ENCODE measurements around the gene KLHL2. TPM values are rescaled to one million over a fixed set of nuclear protein-coding genes. Genes with fewer than 3 reads are reported as not detected.

Gene KLHL2
- total and polyA plus RNA-seq, 2 of the 13 experiments (the other 11 are each of a cell fraction or from before 2014, with no cell fraction given) = 9.2 to 17.6 TPM

DNA sequence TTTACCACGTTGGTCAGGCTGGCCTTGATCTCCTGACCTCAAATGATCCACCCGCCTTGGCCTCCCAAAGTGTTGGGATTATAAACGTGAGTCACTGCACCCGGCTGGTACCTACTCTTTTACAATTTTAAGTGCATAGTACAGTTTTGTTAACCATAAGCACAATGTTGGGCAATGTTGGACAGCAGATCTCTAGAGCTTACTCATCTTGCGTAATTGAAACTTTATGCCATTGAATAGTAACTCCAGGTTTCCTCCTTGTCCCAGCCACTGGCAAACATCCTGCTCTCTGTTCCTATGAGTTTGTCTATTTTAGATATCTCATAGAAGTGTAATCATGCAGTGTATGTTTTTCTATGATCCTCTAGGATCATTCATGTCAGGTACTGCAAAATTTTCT is 162.2 kb downstream of the KLHL2 start (continued):
- no peak for TF ChIP-seq GLI4 (CRISPR knock-in tag; IDR thresholded peaks at IDR 0.05; ENCODE audit: borderline replicate concordance)
- no peak for TF ChIP-seq ZNF616 (CRISPR knock-in tag; IDR thresholded peaks at IDR 0.05; ENCODE audit: low read depth)
- TF ChIP-seq NFE2L2 (IDR thresholded peaks at IDR 0.05; ENCODE audit: low read length) = no peak
- TF ChIP-seq, protein P1, sequence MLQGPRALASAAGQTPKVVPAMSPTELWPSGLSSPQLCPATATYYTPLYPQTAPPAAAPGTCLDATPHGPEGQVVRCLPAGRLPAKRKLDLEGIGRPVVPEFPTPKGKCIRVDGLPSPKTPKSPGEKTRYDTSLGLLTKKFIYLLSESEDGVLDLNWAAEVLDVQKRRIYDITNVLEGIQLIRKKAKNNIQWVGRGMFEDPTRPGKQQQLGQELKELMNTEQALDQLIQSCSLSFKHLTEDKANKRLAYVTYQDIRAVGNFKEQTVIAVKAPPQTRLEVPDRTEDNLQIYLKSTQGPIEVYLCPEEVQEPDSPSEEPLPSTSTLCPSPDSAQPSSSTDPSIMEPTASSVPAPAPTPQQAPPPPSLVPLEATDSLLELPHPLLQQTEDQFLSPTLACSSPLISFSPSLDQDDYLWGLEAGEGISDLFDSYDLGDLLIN (CRISPR knock-in tag; IDR thresholded peaks at IDR 0.05; ENCODE audit: borderline replicate concordance) = no peak
- TF ChIP-seq ZNF850 (CRISPR knock-in tag; conservative IDR thresholded peaks at IDR 0.05) = no peak
- no peak for TF ChIP-seq ZNF7 (CRISPR knock-in tag; IDR thresholded peaks at IDR 0.05)
- TF ChIP-seq, protein P2, sequence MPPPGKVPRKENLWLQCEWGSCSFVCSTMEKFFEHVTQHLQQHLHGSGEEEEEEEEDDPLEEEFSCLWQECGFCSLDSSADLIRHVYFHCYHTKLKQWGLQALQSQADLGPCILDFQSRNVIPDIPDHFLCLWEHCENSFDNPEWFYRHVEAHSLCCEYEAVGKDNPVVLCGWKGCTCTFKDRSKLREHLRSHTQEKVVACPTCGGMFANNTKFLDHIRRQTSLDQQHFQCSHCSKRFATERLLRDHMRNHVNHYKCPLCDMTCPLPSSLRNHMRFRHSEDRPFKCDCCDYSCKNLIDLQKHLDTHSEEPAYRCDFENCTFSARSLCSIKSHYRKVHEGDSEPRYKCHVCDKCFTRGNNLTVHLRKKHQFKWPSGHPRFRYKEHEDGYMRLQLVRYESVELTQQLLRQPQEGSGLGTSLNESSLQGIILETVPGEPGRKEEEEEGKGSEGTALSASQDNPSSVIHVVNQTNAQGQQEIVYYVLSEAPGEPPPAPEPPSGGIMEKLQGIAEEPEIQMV (CRISPR knock-in tag; IDR thresholded peaks at IDR 0.05; ENCODE audit: low read depth) = no peak
- TF ChIP-seq CREB3 (CRISPR knock-in tag; IDR thresholded peaks at IDR 0.05) = no peak
- TF ChIP-seq GATAD2A (CRISPR knock-in tag; IDR thresholded peaks at IDR 0.05) = peak; percentile 98
- TF ChIP-seq, protein P3, sequence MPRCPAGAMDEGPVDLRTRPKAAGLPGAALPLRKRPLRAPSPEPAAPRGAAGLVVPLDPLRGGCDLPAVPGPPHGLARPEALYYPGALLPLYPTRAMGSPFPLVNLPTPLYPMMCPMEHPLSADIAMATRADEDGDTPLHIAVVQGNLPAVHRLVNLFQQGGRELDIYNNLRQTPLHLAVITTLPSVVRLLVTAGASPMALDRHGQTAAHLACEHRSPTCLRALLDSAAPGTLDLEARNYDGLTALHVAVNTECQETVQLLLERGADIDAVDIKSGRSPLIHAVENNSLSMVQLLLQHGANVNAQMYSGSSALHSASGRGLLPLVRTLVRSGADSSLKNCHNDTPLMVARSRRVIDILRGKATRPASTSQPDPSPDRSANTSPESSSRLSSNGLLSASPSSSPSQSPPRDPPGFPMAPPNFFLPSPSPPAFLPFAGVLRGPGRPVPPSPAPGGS (CRISPR knock-in tag; IDR thresholded peaks at IDR 0.05) = 0 out of 2 replicates have a peak, but pooled peaks have one; percentile 27
- TF ChIP-seq ZNF839 (CRISPR knock-in tag; IDR thresholded peaks at IDR 0.05; ENCODE audit: borderline replicate concordance) = no peak
- TF ChIP-seq HCFC1 (IDR thresholded peaks at IDR 0.05; ENCODE audit: low read depth, low read length) = no peak
- peak; percentile 78 for TF ChIP-seq IKZF5 (CRISPR knock-in tag; IDR thresholded peaks at IDR 0.05)
- TF ChIP-seq IRF9 (CRISPR knock-in tag; IDR thresholded peaks at IDR 0.05; ENCODE audit: borderline replicate concordance) = no peak
- TF ChIP-seq RERE (CRISPR knock-in tag; IDR thresholded peaks at IDR 0.05; ENCODE audit: low read depth) = peak; percentile 41; the same call in 1 of the 2 replicates
- TF ChIP-seq ZNF674 (CRISPR knock-in tag; IDR thresholded peaks at IDR 0.05; ENCODE audit: low read depth) = no peak
- TF ChIP-seq PLRG1 (conservative IDR thresholded peaks at IDR 0.05) = no peak
- no peak for TF ChIP-seq ZFP36 (IDR thresholded peaks at IDR 0.05; ENCODE audit: borderline replicate concordance, low read depth, low read length, partially characterized antibody)
